DND-41 (cell line): Measurements from ENCODE around the gene TEAD1.

Experiments
- EZH2 ChIP-seq: IDR thresholded peaks from 3 replicates; pipeline ENCODE4 v1.6.1; 2012; ENCODE audit warnings: borderline replicate concordance, low read depth, mild to moderate bottlenecking, moderate library complexity, low read length, inconsistent platforms; ENCODE audit not compliant: severe bottlenecking
- TF ChIP-seq, protein P1 (sequence below): IDR thresholded peaks from 2 replicates; pipeline ENCODE4 v1.5.1; 2012; ENCODE audit warnings: borderline replicate concordance, low read length, moderate library complexity, mild to moderate bottlenecking; ENCODE audit not compliant: poor library complexity, severe bottlenecking; ENCODE audit errors: extremely low read depth

DNA sequence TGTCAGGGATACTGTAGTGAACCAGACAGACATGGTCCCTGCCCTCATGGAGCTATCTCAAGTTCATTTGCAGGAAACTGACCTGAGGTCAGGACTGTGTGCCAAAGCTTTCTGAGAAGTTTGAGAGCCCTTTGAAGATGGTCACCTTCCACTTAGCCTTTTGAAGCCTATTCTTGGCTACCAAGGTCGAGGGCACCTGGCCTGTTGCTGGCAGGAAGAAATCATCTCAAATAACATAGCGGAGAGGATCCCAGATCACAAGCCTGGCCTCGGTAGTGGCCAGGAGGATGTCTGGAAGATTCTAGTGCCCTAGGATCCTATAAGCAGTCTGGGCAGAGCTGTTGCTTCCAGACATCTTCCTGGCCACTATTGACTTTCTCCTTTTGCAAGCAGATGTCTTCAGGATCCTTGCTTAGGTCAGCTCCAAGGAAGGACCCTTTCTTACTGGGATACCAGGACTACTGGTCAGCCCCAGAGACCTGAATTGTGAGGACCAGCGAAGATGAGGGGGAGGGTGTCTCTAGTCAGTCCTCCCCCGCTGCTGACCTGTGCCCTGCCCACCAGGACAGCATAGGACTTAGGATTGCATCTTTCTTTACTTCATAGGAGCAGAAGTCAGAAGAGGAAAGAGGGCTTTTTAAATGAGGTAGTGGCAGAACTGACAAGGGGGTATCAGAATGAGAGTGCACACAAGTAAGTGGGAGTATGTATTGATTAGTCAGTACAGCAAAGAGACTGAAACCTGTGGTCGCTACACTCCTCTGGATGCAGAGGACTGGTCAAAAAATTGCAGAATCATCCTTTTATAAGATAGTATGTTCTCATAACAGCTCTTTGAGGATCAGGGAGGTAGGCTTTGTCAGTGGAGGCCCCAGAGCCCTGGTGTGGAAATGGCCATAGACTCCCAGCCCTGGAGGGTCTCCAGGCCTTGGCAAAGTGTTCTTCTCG is 94.8 kb downstream of the TEAD1 start:
- TF ChIP-seq, protein P1, sequence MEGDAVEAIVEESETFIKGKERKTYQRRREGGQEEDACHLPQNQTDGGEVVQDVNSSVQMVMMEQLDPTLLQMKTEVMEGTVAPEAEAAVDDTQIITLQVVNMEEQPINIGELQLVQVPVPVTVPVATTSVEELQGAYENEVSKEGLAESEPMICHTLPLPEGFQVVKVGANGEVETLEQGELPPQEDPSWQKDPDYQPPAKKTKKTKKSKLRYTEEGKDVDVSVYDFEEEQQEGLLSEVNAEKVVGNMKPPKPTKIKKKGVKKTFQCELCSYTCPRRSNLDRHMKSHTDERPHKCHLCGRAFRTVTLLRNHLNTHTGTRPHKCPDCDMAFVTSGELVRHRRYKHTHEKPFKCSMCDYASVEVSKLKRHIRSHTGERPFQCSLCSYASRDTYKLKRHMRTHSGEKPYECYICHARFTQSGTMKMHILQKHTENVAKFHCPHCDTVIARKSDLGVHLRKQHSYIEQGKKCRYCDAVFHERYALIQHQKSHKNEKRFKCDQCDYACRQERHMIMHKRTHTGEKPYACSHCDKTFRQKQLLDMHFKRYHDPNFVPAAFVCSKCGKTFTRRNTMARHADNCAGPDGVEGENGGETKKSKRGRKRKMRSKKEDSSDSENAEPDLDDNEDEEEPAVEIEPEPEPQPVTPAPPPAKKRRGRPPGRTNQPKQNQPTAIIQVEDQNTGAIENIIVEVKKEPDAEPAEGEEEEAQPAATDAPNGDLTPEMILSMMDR = no peak
- TF ChIP-seq EZH2 = no peak
